Large intestine (tissue), 3 donors: Measurements from ENCODE around the gene IFT22. TPM values are rescaled to one million over a fixed set of nuclear protein-coding genes. Genes with fewer than 3 reads are reported as not detected.
A peak's percentile ranks its signal among the peaks of the same experiment; 100 is the strongest.

Experiments used
- DNase-seq, 2 donors: peaks; one replicate each; pipeline versions ENCODE4 v3.0.0 to v3.0.0-alpha.2; 2013
- H3K27ac ChIP-seq: one replicate; pipeline ENCODE4 v1.5.1; 2013; ENCODE audit warnings: low read length
- H3K27me3 ChIP-seq: 2 replicates; pipeline ENCODE4 v1.6.1; 2013; ENCODE audit warnings: low read length; ENCODE audit not compliant: control insufficient read depth, insufficient read depth
- H3K36me3 ChIP-seq: 2 replicates; pipeline ENCODE4 v1.6.1; 2013; ENCODE audit warnings: low read length; ENCODE audit not compliant: control insufficient read depth, insufficient read depth
- H3K4me1 ChIP-seq: one replicate; pipeline ENCODE4 v1.6.1; 2013; ENCODE audit warnings: low read length; ENCODE audit not compliant: control insufficient read depth, insufficient read depth
- H3K4me3 ChIP-seq: one replicate; pipeline ENCODE4 v1.5.1; 2013; ENCODE audit warnings: low read length
- H3K9me3 ChIP-seq: one replicate; pipeline ENCODE4 v1.6.1; 2013; ENCODE audit warnings: mild to moderate bottlenecking, low read depth, low read length, moderate library complexity; ENCODE audit not compliant: control insufficient read depth
- WGBS: methylation state at CpG from one replicate; pipeline ENCODE4 v1.1.5; 2013; ENCODE audit warnings: low lambda C conversion rate; ENCODE audit not compliant: insufficient coverage; 5-methylcytosine and 5-hydroxymethylcytosine counted together
- polyA plus RNA-seq: library from polyadenylated mRNA; unstranded; fragments of 120-200 nt; gene quantifications from one replicate; pipeline ENCODE4 v1.2.1, GENCODE V29; 2013

IFT22 gene
- polyA plus RNA-seq, 1 donor: 21.6 TPM

DNA sequence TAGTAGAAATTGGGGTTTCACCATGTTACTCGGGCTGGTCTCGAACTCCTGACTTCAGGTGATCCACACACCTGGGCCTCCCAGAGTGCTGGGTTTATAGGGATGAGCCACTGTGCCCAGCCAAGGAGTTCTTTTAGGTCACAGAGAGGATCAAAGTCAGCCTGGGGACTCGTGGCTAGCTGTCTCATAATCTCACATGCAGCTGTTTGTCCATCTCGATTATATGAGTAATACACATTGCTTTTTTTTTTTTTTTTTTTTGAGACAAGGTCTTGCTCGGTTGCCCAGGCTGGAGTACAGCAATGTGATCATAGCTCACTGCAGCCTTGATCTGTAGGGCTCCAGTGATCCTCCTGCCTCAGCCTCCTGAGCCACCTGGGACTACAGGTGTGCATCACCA lies 2.2 kb downstream of the IFT22 start:
- DNase-seq: no peak
- H3K27ac ChIP-seq: no peak overlapping the region
- H3K4me1 ChIP-seq: peaks cover 13% of the 10 kb centered on the region
- H3K36me3 ChIP-seq: peaks cover 18% of the 10 kb centered on the region
- H3K4me3 ChIP-seq: no peak overlapping the region
- no peaks in the 10 kb centered on the region for H3K27me3 ChIP-seq
- no CpG with 5 or more reads among the region's 5 CpGs for WGBS
- no peaks in the 10 kb centered on the region for H3K9me3 ChIP-seq

DNA sequence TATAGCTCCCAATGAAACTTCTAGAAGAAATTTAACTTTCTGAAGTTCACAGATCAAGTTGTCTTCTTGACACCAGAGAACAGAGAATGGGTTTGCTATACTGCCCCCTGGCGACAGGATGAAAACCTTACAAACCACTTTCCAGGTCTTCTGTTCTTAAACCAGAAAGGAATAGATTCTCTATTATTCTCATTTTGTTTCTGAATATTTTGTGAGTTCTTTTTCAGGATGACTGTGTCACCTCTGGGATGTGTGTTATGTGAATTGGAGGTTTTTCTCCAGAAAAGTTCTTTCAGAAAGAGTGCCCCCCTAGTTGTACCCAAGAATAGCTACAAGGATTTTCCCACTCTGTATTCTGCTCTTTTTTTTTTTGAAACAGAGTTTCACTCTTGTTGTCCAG lies 6.3 kb downstream of the IFT22 start:
- peaks cover 18% of the 10 kb centered on the region for H3K36me3 ChIP-seq
- no peaks in the 10 kb centered on the region for H3K4me1 ChIP-seq
- DNase-seq: no peak
- no peak overlapping the region for H3K4me3 ChIP-seq
- H3K9me3 ChIP-seq: peaks cover 18% of the 10 kb centered on the region
- no peaks in the 10 kb centered on the region for H3K27me3 ChIP-seq
- H3K27ac ChIP-seq: no peak overlapping the region
- WGBS: no CpG with 5 or more reads among the region's 1 CpG

DNA sequence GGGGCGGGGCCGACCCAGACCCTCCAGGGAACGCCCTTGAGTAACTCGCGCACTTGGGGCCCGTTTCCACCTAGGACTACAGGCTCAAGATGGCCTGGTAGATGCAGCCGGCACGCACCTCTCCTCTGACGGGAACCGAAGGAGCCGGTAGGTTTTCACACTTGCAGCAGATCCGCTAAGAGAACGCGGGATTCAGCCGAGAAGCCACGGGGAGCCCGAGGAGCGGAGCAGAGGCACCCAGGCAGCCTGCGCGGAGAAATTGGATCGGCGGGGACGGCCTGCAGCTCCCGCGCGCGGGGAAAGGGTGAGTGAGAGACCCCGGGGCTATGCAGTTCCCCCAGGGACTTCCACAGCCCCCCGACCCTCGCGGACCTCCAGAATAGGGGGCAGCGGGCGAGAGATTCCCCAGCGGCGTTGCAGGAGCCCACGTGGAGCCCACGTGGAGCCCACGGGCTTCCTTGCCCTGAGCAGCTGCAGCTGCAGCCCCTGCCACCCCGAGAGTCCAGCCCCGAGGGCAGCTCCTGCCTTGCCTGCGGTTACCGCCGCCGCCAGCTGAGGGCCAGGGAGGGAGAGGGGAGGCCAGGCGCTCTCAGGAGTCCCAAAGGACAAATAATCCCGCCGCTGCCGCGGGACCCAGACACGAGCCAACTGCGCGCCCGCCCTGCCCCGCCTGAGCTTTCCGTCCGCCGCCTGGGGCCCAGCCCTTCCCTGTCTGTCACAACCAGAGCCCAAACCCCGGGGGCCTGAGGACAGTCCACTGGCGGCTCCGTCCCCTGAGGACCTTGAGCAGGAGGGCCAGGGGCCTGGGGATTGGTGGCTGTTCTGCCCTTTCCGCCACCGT lies 13.1 kb downstream of the IFT22 start:
- Histone ChIP-seq H3K4me1 (peaks cover 4% of the 10 kb centered on the region), H3K27ac (no peak overlapping the region), H3K27me3 (peaks cover 38% of the 10 kb centered on the region), H3K4me3 (peak overlapping the region; percentile 55), H3K9me3 (peaks cover 41% of the 10 kb centered on the region), H3K36me3 (no peaks in the 10 kb centered on the region)
- DNase-seq: peak; percentile 64 to 84
- no CpG with 5 or more reads among the region's 62 CpGs for WGBS

DNA sequence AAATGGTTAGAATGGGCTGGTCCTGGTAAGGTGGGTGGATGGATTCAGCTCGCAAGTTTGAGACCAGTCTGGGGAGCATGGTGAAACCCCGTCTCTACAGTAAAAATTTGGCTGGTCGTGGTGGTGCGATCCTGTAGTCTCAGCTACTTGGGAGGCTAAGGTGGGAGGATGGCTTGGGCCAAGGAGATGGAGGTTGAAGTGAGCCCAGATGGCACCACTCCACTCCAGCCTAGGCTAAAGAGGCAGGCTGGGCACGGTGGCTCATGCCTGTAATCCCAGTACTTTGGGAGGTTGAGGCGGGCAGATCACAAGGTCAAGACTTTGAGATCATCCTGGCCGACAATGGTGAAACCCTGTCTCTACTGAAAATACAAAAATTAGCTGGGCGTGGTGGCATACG lies 15.3 kb downstream of the IFT22 start:
- no CpG with 5 or more reads among the region's 9 CpGs for WGBS

DNA sequence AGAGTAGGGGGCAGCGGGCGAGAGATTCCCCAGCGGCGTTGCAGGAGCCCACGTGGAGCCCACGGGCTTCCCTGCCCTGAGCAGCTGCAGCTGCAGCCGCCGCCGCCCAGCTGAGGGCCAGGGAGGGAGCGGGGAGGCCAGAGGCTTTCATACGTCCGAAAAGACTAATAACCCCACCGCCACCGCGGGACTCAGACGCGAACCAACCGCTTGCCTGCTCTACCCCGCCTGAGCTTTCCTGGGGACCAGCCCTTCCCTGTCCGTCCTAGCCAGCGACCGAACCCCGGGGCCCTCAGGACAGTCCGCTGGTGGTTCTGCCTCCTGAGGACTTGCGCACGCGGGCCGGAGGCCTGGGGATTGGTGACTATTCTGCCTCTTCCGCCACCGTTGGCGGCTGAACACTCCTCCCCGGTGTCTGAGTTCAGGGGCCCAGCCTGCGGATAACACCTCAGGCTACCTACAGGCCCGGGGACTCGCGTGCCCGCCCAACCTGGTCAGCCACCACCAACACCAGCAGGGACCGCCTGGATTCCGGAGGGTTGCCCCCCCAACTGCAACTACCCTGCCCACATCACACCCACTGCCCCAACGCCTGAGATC lies 18.4 kb downstream of the IFT22 start:
- Histone ChIP-seq H3K27me3 (peaks cover 77% of the 10 kb centered on the region), H3K36me3 (no peaks in the 10 kb centered on the region), H3K27ac (no peak overlapping the region), H3K4me1 (no peaks in the 10 kb centered on the region), H3K4me3 (no peak overlapping the region), H3K9me3 (peaks cover 50% of the 10 kb centered on the region)
- no CpG with 5 or more reads among the region's 40 CpGs for WGBS
- DNase-seq: no peak

More for the DNA sequence above, 15.3 kb downstream of the IFT22 start:
- no peaks in the 10 kb centered on the region for H3K36me3 ChIP-seq
- H3K4me1 ChIP-seq: peaks cover 4% of the 10 kb centered on the region
- no peak overlapping the region for H3K27ac ChIP-seq
- peaks cover 59% of the 10 kb centered on the region for H3K27me3 ChIP-seq
- peaks cover 53% of the 10 kb centered on the region for H3K9me3 ChIP-seq
- DNase-seq: no peak
- H3K4me3 ChIP-seq: no peak overlapping the region

DNA sequence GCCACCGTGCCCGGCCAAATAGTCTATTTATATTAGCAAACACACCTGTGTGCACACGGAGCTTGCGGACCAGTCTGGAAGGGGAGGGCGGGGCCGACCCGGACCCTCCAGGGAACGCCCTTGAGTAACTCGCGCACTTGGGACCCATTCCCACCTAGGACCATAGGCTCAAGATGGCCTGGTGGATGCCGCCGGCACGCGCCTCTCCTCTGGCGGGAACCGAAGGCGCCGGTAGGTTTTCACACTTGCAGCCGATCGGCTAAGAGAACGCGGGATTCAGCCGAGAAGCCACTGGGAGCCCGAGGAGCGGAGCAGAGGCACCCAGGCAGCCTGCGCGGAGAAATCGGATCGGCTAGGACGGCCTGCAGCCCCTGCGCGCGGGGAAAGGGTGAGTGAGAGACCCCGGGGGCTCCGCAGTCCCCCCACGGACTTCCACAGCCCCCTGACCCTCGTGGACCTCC lies 18.9 kb downstream of the IFT22 start:
- peaks cover 75% of the 10 kb centered on the region for H3K27me3 ChIP-seq
- H3K4me1 ChIP-seq: no peaks in the 10 kb centered on the region
- peaks cover 48% of the 10 kb centered on the region for H3K9me3 ChIP-seq
- no peak overlapping the region for H3K4me3 ChIP-seq
- H3K36me3 ChIP-seq: no peaks in the 10 kb centered on the region
- DNase-seq: no peak
- H3K27ac ChIP-seq: no peak overlapping the region
- no CpG with 5 or more reads among the region's 37 CpGs for WGBS

DNA sequence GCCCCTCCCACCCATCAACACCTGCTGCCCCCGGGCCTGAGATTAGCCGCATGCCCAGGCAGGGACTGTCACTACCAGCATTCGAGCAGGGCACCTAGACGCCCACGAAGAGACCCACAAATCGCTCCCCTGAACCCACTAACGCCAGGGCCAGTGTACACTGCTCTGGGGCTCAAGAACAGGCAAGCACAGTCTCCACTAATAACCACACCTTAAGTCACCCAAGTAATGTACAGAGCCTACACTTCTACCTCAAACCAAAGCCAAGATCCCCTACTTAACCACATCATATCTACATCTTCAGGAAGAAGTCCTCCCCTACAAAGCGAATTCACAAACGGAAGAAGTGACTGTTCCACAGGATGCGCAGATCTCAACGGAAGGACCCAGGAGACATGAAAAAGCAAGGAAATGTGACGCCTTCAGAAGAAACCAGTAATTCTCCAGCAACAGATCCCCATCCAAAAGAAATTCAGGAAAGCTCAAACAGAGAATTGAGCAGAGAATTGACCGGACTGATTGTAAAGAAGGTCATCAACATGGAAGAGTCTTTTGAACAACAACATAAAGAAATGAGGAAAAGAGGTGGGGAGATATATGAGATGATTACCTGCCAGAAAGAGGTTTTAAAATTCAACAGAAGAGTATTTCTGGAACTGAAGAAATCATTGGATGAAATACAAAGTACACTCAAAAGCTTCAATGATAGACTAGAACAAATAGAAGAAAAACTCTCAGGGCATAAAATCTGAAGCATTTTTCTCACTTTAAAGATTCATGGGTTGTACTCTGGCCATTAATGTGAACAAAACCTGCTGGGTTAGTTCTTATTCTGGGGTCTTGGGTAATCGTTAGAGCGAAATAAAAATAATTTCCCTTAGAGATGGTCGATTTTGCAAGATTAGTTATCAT lies 20.9 kb downstream of the IFT22 start:
- no peak overlapping the region for H3K4me3 ChIP-seq
- DNase-seq: no peak
- no peaks in the 10 kb centered on the region for H3K4me1 ChIP-seq
- no peaks in the 10 kb centered on the region for H3K36me3 ChIP-seq
- peaks cover 71% of the 10 kb centered on the region for H3K27me3 ChIP-seq
- no peak overlapping the region for H3K27ac ChIP-seq
- 100% methylated on average over 1 of the region's 16 CpGs for WGBS
- peaks cover 48% of the 10 kb centered on the region for H3K9me3 ChIP-seq

DNA sequence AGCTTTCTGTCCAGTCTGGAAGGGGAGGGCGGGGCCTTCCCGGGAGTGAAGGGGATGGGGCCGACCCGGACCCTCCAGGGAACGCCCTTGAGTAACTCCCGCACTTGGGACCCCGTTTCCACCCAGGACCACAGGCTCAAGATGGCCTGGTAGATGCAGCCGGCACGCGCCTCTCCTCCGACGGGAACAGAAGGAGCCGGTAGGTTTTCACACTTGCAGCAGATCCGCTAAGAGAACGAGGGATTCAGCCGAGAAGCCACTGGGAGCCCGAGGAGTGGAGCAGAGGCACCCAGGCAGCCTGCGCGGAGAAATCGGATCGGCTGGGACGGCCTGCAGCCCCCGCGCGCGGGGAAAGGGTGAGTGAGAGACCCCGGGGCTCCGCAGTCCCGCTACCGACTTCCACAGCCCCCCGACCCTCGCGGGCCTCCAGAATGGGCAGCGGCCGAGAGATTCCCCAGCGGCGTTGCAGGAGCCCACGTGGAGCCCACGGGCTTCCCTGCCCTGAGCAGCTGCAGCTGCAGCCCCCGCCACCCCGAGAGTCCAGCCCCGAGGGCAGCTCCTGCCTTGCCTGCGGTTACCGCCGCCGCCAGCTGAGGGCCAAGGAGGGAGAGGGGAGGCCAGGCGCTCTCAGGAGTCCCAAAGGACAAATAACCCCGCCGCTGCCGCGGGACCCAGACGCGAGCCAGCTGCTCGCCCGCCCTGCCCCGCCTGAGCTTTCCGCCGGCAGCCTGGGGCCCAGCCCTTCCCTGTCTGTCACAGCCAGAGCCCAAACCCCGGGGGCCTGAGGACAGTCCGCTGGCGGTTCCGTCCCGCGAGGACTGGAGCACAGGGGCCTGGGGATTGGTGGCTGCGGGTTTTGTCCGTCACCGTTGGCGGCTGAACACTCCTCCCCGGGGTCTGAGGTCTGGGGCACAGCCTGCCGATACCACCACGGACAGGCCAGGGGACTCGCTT lies 21.8 kb downstream of the IFT22 start:
- Histone ChIP-seq H3K27ac (no peak overlapping the region), H3K9me3 (peaks cover 48% of the 10 kb centered on the region), H3K27me3 (peaks cover 72% of the 10 kb centered on the region), H3K36me3 (no peaks in the 10 kb centered on the region), H3K4me1 (no peaks in the 10 kb centered on the region), H3K4me3 (no peak overlapping the region)
- DNase-seq: no peak
- no CpG with 5 or more reads among the region's 72 CpGs for WGBS

DNA sequence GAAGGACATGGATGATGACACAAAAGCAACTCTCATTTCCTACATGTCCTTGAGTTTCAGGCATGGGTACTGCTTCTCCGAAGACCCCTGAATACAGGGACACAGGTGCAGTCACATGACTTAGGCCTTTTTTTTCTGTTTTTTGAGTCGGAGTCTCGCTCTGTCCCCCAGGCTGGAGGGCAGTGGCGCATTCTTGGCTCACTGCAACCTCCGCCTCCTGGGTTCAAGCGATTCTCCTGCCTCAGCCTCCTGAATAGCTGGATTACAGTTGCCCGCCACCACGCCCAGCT lies 26.8 kb downstream of the IFT22 start:
- WGBS: no CpG with 5 or more reads among the region's 8 CpGs
- Histone ChIP-seq H3K9me3 (peaks cover 5% of the 10 kb centered on the region), H3K27me3 (peaks cover 68% of the 10 kb centered on the region), H3K4me1 (no peaks in the 10 kb centered on the region), H3K36me3 (no peaks in the 10 kb centered on the region), H3K27ac (no peak overlapping the region), H3K4me3 (no peak overlapping the region)
- DNase-seq: no peak
